HepG2 (cell line): ENCODE measurements around the gene OR5K1. TPM values are rescaled to one million over a fixed set of nuclear protein-coding genes. Genes with fewer than 3 reads are reported as not detected.
A peak's percentile ranks its signal among the peaks of the same experiment; 100 is the strongest.

ENCODE experiments used
- ATAC-seq: fragments of 200-7000 bp; cut with Tn5 transposase; 3 replicates; pipeline ENCODE4 v1.9.1; 2020; ENCODE audit warnings: mild to moderate bottlenecking, moderate library complexity
- Bru-seq: library from RNA; stranded (reverse); fragments of 400-500 nt; gene quantifications from one replicate; lab custom pipeline; 2021; lab: Mats Ljungman, UMichigan
- BruChase-seq, 2 experiments: library from RNA; stranded (reverse); fragments of 400-500 nt; gene quantifications; one replicate each; lab custom pipeline; 2021; lab: Mats Ljungman, UMichigan
- BruUV-seq: library from RNA; stranded (reverse); fragments of 400-500 nt; replicated peaks from 2 replicates; lab custom pipeline; 2021; lab: Mats Ljungman, UMichigan
- CTCF ChIA-PET: fragments of 300-600 bp; formaldehyde crosslinking; extraction: SDS; loops from one replicate; lab custom pipeline; 2021; ENCODE audit warnings: low total read pairs, inconsistent platforms, low intra/inter-chr PET ratio; lab: Yijun Ruan, JAX
- POLR2A ChIA-PET: fragments of 350-600 bp; sonication (Branson Sonifier 250); formaldehyde crosslinking; loops from one replicate; lab custom pipeline; 2020; ENCODE audit warnings: antibody characterized with exemption, inconsistent platforms; lab: Yijun Ruan, JAX
- DNase-seq: peaks from one replicate; pipeline ENCODE4 v3.0.0-alpha.2; 2015; ENCODE audit warnings: low spot score
- FAIRE-seq: peaks from 3 replicates; lab custom pipeline; 2011; peaks lifted over from hg19 to GRCh38; lab: Jason Lieb, UNC
- H2AFZ ChIP-seq: one replicate; pipeline ENCODE4 v1.6.1; 2011; ENCODE audit warnings: low read length, inconsistent platforms
- H3K27ac ChIP-seq: fragments of 300-600 bp; 3 replicates; pipeline ENCODE4 v1.8.0; 2011; ENCODE audit warnings: mixed run types, mild to moderate bottlenecking, mixed read lengths, low read length, inconsistent platforms; ENCODE audit not compliant: insufficient read depth; ENCODE audit errors: extremely low read length
- H3K27me3 ChIP-seq, 2 experiments: fragments of 200-600 bp in 1 of 2; 2 replicates in 1 of 2; 3 replicates in 1 of 2; pipeline versions ENCODE4 v1.6.0 to v1.8.0; 2011; ENCODE audit warnings: low read length in 2 of 2, mild to moderate bottlenecking in 2 of 2, moderate library complexity in 2 of 2, inconsistent platforms in 1 of 2; ENCODE audit not compliant: insufficient read depth in 2 of 2, control insufficient read depth in 1 of 2
- H3K36me3 ChIP-seq, 2 experiments: fragments of 200-600 bp in 1 of 2; replicated peaks in 1 of 2; 2 replicates in 1 of 2; 3 replicates in 1 of 2; pipeline versions ENCODE4 v1.5.1 to v1.8.0; 2011; ENCODE audit warnings: low read length in 2 of 2, inconsistent platforms in 1 of 2; ENCODE audit not compliant: insufficient read depth in 2 of 2, control insufficient read depth in 1 of 2
- H3K4me1 ChIP-seq: 2 replicates; pipeline ENCODE4 v1.5.1; 2012; ENCODE audit warnings: low read length, inconsistent platforms; ENCODE audit not compliant: insufficient read depth
- H3K4me2 ChIP-seq: 2 replicates; pipeline ENCODE4 v1.6.0; 2011; ENCODE audit warnings: low read depth, low read length, inconsistent platforms
- H3K4me3 ChIP-seq, 3 experiments: fragments of 200-600 bp in 1 of 3; sonication (generic), shearing (Covaris generic) in 1 of 3; replicated peaks in 1 of 3; 2 replicates each; pipeline ENCODE4 v1.5.1; 2011 to 2016; ENCODE audit warnings: low read length in 3 of 3, inconsistent platforms in 2 of 3, low read depth in 2 of 3, mild to moderate bottlenecking in 2 of 3, control low read depth in 1 of 3, mixed read lengths in 1 of 3; ENCODE audit not compliant: insufficient read depth in 1 of 3
- H3K79me2 ChIP-seq: one replicate; pipeline ENCODE4 v1.6.1; 2011; ENCODE audit warnings: low read length, inconsistent platforms; ENCODE audit not compliant: insufficient read depth
- H3K9ac ChIP-seq: 2 replicates; pipeline ENCODE4 v1.6.0; 2011; ENCODE audit warnings: mild to moderate bottlenecking, low read depth, low read length, inconsistent platforms; ENCODE audit not compliant: insufficient read depth
- H3K9me3 ChIP-seq: 2 replicates; pipeline ENCODE4 v1.5.1; 2012; ENCODE audit warnings: mild to moderate bottlenecking, low read length
- H4K20me1 ChIP-seq: 2 replicates; pipeline ENCODE4 v1.6.0; 2011; ENCODE audit warnings: inconsistent platforms, mild to moderate bottlenecking, low read length, moderate library complexity; ENCODE audit not compliant: insufficient read depth
- FOXM1 ChIP-seq: sonication (generic); formaldehyde crosslinking; IDR thresholded peaks from 2 replicates; pipeline ENCODE4 v1.5.0; 2020; ENCODE audit warnings: missing genetic modification reagents
- FUBP1 ChIP-seq: sonication (generic); formaldehyde crosslinking; IDR thresholded peaks from 2 replicates; pipeline ENCODE4 v1.5.1; 2020; ENCODE audit warnings: missing genetic modification reagents, mild to moderate bottlenecking, borderline replicate concordance
- IRX3 ChIP-seq: sonication (generic); formaldehyde crosslinking; IDR thresholded peaks from 2 replicates; pipeline ENCODE4 v1.8.1; 2023; ENCODE audit warnings: mild to moderate bottlenecking, low read depth, missing genetic modification reagents, borderline replicate concordance
- MTA3 ChIP-seq: sonication (generic); formaldehyde crosslinking; IDR thresholded peaks from 2 replicates; pipeline ENCODE4 v1.4.0; 2020; ENCODE audit warnings: missing genetic modification reagents
- NFKB2 ChIP-seq: sonication (generic); formaldehyde crosslinking; IDR thresholded peaks from 2 replicates; pipeline ENCODE4 v1.4.0; 2020; ENCODE audit warnings: missing genetic modification reagents, borderline replicate concordance
- PTBP1 ChIP-seq: fragments of 200-400 bp; formaldehyde crosslinking; IDR thresholded peaks from 2 replicates; pipeline ENCODE4 v1.6.1; 2018; ENCODE audit warnings: low read length, low read depth; ENCODE audit not compliant: poor library complexity, severe bottlenecking
- SNRNP70 ChIP-seq: fragments of 200-400 bp; formaldehyde crosslinking; IDR thresholded peaks from 2 replicates; pipeline ENCODE4 v1.6.1; 2017; ENCODE audit warnings: mild to moderate bottlenecking, low read depth, low read length, moderate library complexity
- TBX3 ChIP-seq: fragments of 450-650 bp; IDR thresholded peaks from 2 replicates; pipeline ENCODE4 v1.6.1; 2017; ENCODE audit warnings: antibody characterized with exemption, mild to moderate bottlenecking, inconsistent platforms, borderline replicate concordance
- WGBS: methylation state at CpG from one replicate; pipeline ENCODE4 v1.1.6; 2017; ENCODE audit warnings: low lambda C conversion rate; 5-methylcytosine and 5-hydroxymethylcytosine counted together
- in situ Hi-C: cut with HindIII; loops from 2 replicates; pipeline ENCODE4 v1.10.0; 2017; ENCODE audit warnings: low pct_unique_long_range_greater_than_20kb; ENCODE audit not compliant: extremely low pct_ligation_motif_present
- intact Hi-C: fragments of 100-400 bp; cut with micrococcal nuclease; formaldehyde crosslinking; loops from one replicate; pipeline ENCODE4 v1.10.0; 2022; ENCODE audit not compliant: unreplicated experiment
- long read RNA-seq, 2 experiments: library from RNA in 1 of 2; library from polyadenylated mRNA in 1 of 2; stranded (forward) in 1 of 2; unstranded in 1 of 2; transcript quantifications; one replicate each; pipeline ENCODE4 v2.0.0, GENCODE V29; 2019 to 2022
- polyA minus RNA-seq, 3 experiments: library from RNA; depleted of rRNA, polyadenylated mRNA; stranded (reverse); fragments of >200 nt; gene quantifications; 2 replicates each; pipeline ENCODE4 v1.2.3, GENCODE V29; 2011; ENCODE audit warnings: low replicate concordance in 1 of 3
- polyA plus RNA-seq, 8 experiments: library from polyadenylated mRNA; depleted of rRNA in 3 of 8; stranded (reverse) in 7 of 8; unstranded in 1 of 8; fragments of >200 nt; fragmentation: Illumina TruSeq in 4 of 8; extraction: Trizol in 4 of 8; gene quantifications; 2 replicates each; pipeline versions ENCODE4 v1.2.1 to v1.2.3, GENCODE V29; 2011 to 2016; ENCODE audit warnings: low read depth in 4 of 8, missing spikeins in 1 of 8, mixed read lengths in 1 of 8; ENCODE audit not compliant: insufficient read depth in 1 of 8
- total RNA-seq, 5 experiments: library from RNA; depleted of rRNA; stranded (reverse); fragments of >200 nt; fragmentation: Illumina TruSeq; extraction: Trizol; gene quantifications; 2 replicates each; pipeline ENCODE4 v1.2.3, GENCODE V29; 2016; ENCODE audit warnings: low read depth in 1 of 5
- TF ChIP-seq, protein P1 (sequence below): sonication (generic); formaldehyde crosslinking; IDR thresholded peaks from 2 replicates; pipeline ENCODE4 v1.8.0; 2023; ENCODE audit warnings: mild to moderate bottlenecking, missing genetic modification reagents
- TF ChIP-seq, protein P2 (sequence below): sonication (generic); formaldehyde crosslinking; IDR thresholded peaks from 2 replicates; pipeline ENCODE4 v1.4.0; 2020; ENCODE audit warnings: mild to moderate bottlenecking, missing genetic modification reagents
- TF ChIP-seq, protein P3 (sequence below): sonication (generic); formaldehyde crosslinking; IDR thresholded peaks from 2 replicates; pipeline ENCODE4 v1.8.1; 2023; ENCODE audit warnings: mild to moderate bottlenecking, missing genetic modification reagents, borderline replicate concordance
- TF ChIP-seq, protein P4 (sequence below): IDR thresholded peaks from 2 replicates; pipeline ENCODE4 v1.6.1; 2016; ENCODE audit warnings: control low read depth

The OR5K1 gene
- not detected in 2 replicates for total RNA-seq (2016; rRNA removed; fragmentation: Illumina TruSeq; extraction: Trizol)
- not detected in 2 replicates for total RNA-seq (2016; cell fraction: cytosol; rRNA removed; fragmentation: Illumina TruSeq; extraction: Trizol; ENCODE audit: low read depth)
- not detected in 2 replicates for total RNA-seq (2016; cell fraction: insoluble cytoplasmic fraction; rRNA removed; fragmentation: Illumina TruSeq; extraction: Trizol)
- not detected in 2 replicates for total RNA-seq (2016; cell fraction: membrane; rRNA removed; fragmentation: Illumina TruSeq; extraction: Trizol)
- not detected in 2 replicates for total RNA-seq (2016; cell fraction: nucleus; rRNA removed; fragmentation: Illumina TruSeq; extraction: Trizol)
- not detected in 2 replicates for polyA plus RNA-seq (2011; rRNA removed)
- polyA plus RNA-seq (2011; cell fraction: cytosol; rRNA removed), result not detected in 2 replicates
- not detected in 2 replicates for polyA plus RNA-seq (2011; cell fraction: nucleus; rRNA removed)
- polyA plus RNA-seq (2012), result not detected in 2 replicates
- not detected in 2 replicates for polyA plus RNA-seq (2016; cell fraction: cytosol; fragmentation: Illumina TruSeq; extraction: Trizol; ENCODE audit: low read depth)
- polyA plus RNA-seq (2016; cell fraction: insoluble cytoplasmic fraction; fragmentation: Illumina TruSeq; extraction: Trizol; ENCODE audit: low read depth), result not detected in 2 replicates
- polyA plus RNA-seq (2016; cell fraction: membrane; fragmentation: Illumina TruSeq; extraction: Trizol; ENCODE audit: low read depth), result not detected in 2 replicates
- polyA plus RNA-seq (2016; cell fraction: nucleus; fragmentation: Illumina TruSeq; extraction: Trizol; ENCODE audit: insufficient read depth, low read depth), result not detected in 2 replicates
- not detected in 2 replicates for polyA minus RNA-seq (2011; rRNA and poly(A)+ RNA removed; ENCODE audit: low replicate concordance)
- not detected in 2 replicates for polyA minus RNA-seq (2011; cell fraction: cytosol; rRNA and poly(A)+ RNA removed)
- not detected in 2 replicates for polyA minus RNA-seq (2011; cell fraction: nucleus; rRNA and poly(A)+ RNA removed)
- Bru-seq, nascent RNA, result percentile 10 among the genes with signal in this experiment
- percentile 5 among the genes with signal in this experiment for BruChase-seq, experiment 1, labeled RNA remaining after a 6-hour chase
- BruChase-seq, experiment 2, labeled RNA remaining after a 2-hour chase, result percentile 22 among the genes with signal in this experiment
- long read RNA-seq, experiment 1, result 0 reads
- long read RNA-seq, experiment 2, result 0 reads

GRCh38 chr3:98462901-98463300 lies at the start of gene OR5K1:
TSS of gene OR5K1 (plus strand) at chr3:98463201. CDS start at chr3:98469577, 6,376 bp downstream.
- TF ChIP-seq MTA3 (CRISPR knock-in tag), result no peak
- no peak for TF ChIP-seq FUBP1 (CRISPR knock-in tag)
- TF ChIP-seq, protein P1, sequence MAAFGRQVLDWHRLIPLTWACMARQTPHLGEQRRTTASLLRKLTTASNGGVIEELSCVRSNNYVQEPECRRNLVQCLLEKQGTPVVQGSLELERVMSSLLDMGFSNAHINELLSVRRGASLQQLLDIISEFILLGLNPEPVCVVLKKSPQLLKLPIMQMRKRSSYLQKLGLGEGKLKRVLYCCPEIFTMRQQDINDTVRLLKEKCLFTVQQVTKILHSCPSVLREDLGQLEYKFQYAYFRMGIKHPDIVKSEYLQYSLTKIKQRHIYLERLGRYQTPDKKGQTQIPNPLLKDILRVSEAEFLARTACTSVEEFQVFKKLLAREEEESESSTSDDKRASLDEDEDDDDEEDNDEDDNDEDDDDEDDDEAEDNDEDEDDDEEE, result no peak
- TF ChIP-seq NFKB2, result no peak
- no peak for TF ChIP-seq IRX3 (CRISPR knock-in tag)
- TF ChIP-seq, protein P2, sequence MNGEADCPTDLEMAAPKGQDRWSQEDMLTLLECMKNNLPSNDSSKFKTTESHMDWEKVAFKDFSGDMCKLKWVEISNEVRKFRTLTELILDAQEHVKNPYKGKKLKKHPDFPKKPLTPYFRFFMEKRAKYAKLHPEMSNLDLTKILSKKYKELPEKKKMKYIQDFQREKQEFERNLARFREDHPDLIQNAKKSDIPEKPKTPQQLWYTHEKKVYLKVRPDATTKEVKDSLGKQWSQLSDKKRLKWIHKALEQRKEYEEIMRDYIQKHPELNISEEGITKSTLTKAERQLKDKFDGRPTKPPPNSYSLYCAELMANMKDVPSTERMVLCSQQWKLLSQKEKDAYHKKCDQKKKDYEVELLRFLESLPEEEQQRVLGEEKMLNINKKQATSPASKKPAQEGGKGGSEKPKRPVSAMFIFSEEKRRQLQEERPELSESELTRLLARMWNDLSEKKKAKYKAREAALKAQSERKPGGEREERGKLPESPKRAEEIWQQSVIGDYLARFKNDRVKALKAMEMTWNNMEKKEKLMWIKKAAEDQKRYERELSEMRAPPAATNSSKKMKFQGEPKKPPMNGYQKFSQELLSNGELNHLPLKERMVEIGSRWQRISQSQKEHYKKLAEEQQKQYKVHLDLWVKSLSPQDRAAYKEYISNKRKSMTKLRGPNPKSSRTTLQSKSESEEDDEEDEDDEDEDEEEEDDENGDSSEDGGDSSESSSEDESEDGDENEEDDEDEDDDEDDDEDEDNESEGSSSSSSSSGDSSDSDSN (CRISPR knock-in tag), result no peak
- TF ChIP-seq, protein P3, sequence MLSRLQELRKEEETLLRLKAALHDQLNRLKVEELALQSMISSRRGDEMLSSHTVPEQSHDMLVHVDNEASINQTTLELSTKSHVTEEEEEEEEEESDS (CRISPR knock-in tag), result no peak
- TF ChIP-seq PTBP1, result no peak
- no peak for TF ChIP-seq SNRNP70
- no peak for TF ChIP-seq TBX3
- TF ChIP-seq FOXM1 (CRISPR knock-in tag), result no peak
- TF ChIP-seq, protein P4, sequence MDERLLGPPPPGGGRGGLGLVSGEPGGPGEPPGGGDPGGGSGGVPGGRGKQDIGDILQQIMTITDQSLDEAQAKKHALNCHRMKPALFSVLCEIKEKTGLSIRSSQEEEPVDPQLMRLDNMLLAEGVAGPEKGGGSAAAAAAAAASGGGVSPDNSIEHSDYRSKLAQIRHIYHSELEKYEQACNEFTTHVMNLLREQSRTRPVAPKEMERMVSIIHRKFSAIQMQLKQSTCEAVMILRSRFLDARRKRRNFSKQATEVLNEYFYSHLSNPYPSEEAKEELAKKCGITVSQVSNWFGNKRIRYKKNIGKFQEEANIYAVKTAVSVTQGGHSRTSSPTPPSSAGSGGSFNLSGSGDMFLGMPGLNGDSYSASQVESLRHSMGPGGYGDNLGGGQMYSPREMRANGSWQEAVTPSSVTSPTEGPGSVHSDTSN, result no peak
- WGBS, result 0% methylated on average over 1 of the region's 1 CpG
- Histone ChIP-seq H2AFZ (no peak within 1 kb of the TSS), H3K4me2 (no peak within 1 kb of the TSS), H3K9ac (no peak within 1 kb of the TSS), H3K4me3 (no peak within 1 kb of the TSS), H3K79me2 (no peaks in the 10 kb centered on the region), H4K20me1 (no peaks in the 10 kb centered on the region), H3K36me3 (no peaks in the 10 kb centered on the region), H3K9me3 (no peaks in the 10 kb centered on the region), H3K4me1 (no peaks in the 10 kb centered on the region), H3K27ac (no peak within 1 kb of the TSS), H3K27me3 (no peaks in the 10 kb centered on the region)
- FAIRE-seq, result no peak
- intact Hi-C loops, result no loop called here
- no peak for ATAC-seq
- no peak for DNase-seq
- POLR2A ChIA-PET, result no interaction called here
- BruUV-seq, result no TSS peak
- in situ Hi-C loops, result no loop called here
- CTCF ChIA-PET, result no interaction called here
